Vagina (tissue), 2 donors: ENCODE results near the gene TMEM140.

ENCODE experiments used
- POLR2A ChIP-seq, 2 donors: fragments of 450-650 bp; IDR thresholded peaks; one replicate each; pipeline ENCODE4 v1.6.1; 2017; ENCODE audit warnings: antibody characterized with exemption in 2 of 2, mild to moderate bottlenecking in 2 of 2, moderate library complexity in 2 of 2
- POLR2AphosphoS5 ChIP-seq, 2 donors: sonication (generic); formaldehyde crosslinking; IDR thresholded peaks; one replicate each; pipeline ENCODE4 v1.9.0; 2017; ENCODE audit warnings: antibody characterized with exemption in 2 of 2, mild to moderate bottlenecking in 2 of 2, low read depth in 1 of 2; ENCODE audit not compliant: insufficient read depth in 1 of 2
- TF ChIP-seq, protein P1 (sequence below), 3 experiments: fragments of 450-650 bp in 2 of 3; fragments of 200-600 bp in 1 of 3; sonication (generic) in 1 of 3; IDR thresholded peaks; one replicate each; pipeline ENCODE4 v1.5.1; 2017 to 2019; ENCODE audit warnings: antibody characterized with exemption in 3 of 3, mild to moderate bottlenecking in 2 of 3, moderate library complexity in 2 of 3

DNA sequence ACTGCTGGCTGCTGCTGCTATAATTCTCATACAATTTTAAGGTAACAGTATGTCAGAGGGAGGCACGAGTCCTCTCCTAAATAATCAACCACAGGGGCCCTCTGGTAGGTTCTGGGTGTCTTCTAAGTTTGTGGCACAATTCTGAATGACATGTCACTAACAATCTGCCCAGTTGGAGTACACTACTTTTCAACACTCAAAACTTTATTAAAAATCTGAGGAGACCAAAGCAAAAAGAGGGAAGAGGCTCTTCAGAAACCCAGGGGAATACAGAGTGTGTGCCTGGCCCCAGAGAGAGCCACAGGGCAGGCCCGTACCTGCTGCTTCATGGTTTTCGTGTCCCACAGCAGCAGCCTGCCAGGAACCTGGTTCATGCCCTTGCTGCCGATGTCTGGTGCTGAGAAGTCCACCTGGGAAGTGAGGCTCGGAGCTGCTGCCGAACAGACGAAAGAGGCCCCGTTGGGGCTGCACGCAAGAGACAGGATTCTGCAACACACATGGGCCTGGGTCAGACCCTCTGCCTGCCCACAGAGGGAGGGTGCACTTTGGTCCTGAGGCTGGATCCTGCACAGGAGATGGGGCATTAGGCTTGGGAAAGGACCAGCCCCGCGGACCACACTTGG, 45.2 kb downstream of the TMEM140 start:
- TF ChIP-seq, protein P1, sequence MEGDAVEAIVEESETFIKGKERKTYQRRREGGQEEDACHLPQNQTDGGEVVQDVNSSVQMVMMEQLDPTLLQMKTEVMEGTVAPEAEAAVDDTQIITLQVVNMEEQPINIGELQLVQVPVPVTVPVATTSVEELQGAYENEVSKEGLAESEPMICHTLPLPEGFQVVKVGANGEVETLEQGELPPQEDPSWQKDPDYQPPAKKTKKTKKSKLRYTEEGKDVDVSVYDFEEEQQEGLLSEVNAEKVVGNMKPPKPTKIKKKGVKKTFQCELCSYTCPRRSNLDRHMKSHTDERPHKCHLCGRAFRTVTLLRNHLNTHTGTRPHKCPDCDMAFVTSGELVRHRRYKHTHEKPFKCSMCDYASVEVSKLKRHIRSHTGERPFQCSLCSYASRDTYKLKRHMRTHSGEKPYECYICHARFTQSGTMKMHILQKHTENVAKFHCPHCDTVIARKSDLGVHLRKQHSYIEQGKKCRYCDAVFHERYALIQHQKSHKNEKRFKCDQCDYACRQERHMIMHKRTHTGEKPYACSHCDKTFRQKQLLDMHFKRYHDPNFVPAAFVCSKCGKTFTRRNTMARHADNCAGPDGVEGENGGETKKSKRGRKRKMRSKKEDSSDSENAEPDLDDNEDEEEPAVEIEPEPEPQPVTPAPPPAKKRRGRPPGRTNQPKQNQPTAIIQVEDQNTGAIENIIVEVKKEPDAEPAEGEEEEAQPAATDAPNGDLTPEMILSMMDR (IDR thresholded peaks at IDR 0.05), result no peak
- TF ChIP-seq POLR2AphosphoS5 (IDR thresholded peaks at IDR 0.05; ENCODE audit: insufficient read depth in 1 of 2, low read depth in 1 of 2) (no peak), POLR2A (IDR thresholded peaks at IDR 0.05) (no peak)
